GM18517 (cell line): ENCODE results near the gene SHISAL2A.

Experiments used
- ATAC-seq: cut with Tn5 transposase; IDR thresholded peaks from one replicate; pipeline ENCODE4 v1.9.1; 2021; ENCODE audit warnings: mild to moderate bottlenecking, moderate library complexity; ENCODE audit not compliant: unreplicated experiment

The SHISAL2A gene

DNA sequence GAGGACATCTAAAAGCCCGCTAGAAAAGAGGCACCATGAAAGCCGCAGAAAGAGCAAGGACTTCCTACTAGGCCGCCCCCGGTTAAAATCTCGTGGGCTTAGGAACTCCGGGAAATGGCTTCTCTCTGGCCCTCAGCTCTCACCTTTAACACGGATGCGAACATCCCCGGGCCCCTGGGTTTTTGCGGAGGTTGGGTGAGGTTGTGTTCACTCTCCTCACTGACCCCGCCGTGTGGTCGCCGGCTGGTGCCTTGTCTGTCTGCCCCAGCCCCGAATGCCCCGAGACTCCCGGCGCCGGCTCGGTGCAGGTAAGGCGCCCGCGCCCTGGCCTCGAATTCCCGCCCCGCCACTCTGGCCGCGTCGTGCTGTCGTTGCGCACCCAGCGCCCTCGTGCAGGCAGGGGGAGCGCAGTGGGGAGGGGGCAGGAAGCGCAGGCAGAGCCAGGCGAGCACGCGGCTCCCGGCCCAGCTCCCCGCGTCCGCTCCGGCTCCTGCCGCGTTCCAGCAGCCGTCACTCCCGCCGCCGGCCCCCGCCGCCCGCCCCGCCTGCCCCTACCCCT, at the start of gene SHISAL2A:
TSS of gene SHISAL2A (plus strand) at position 437 of the 559 bp plus-strand sequence. CDS start 326 bp downstream, outside the sequence.
- ATAC-seq, result no peak

DNA sequence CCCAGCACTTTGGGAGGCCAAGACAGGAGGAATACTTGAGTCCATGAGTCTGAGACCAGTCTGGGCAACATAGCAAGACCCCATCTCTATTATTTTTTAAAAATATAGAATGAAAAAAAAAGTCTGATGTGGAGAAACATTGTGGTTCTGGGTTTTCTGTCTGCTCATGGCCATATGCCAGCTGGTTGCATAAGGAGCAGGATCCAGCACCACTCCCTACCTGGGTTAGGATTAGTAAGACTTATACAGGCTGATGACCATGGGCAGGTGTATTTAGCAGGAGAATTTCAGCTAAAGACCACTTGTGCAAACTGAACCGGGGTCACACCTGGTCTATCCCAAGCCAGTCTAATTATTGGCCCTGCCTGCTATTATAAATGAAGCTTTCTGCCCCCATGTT, 47.5 kb upstream of the SHISAL2A start:
- ATAC-seq, result no peak

DNA sequence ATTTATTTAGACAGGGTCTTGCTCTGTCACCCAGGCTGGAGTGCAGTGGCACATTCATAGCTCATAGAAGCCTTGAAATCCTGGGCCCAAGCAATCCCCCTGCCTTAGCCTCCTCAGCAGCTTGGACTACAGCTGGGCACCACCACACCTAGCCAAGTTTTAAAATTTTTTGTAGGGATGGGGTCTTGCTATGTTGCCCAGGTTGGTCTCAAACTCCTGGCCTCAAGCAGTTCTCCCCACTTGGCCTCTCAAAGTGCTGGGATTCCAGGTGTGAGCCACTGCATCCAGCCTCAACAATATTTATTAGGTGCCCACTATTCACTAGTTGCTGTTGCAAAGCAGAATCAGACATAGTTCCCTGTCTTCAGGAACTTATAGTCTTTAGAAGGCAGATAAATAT, 44.9 kb upstream of the SHISAL2A start:
- no peak for ATAC-seq

GRCh38 chr1:52588535-52588934, 44.4 kb upstream of the SHISAL2A start:
- no peak for ATAC-seq

GRCh38 chr1:52590266-52590665, 42.7 kb upstream of the SHISAL2A start:
- no peak for ATAC-seq

- no peak for ATAC-seq
These were observed 40.2 kb upstream of the SHISAL2A start for GRCh38 chr1:52592637-52593323.

GRCh38 chr1:52593495-52593894, 39.5 kb upstream of the SHISAL2A start:
- no peak for ATAC-seq

- no peak for ATAC-seq
These were observed 37.9 kb upstream of the SHISAL2A start for GRCh38 chr1:52595061-52595460.

- ATAC-seq, result no peak
These were observed 35.1 kb upstream of the SHISAL2A start for GRCh38 chr1:52597912-52598311.

DNA sequence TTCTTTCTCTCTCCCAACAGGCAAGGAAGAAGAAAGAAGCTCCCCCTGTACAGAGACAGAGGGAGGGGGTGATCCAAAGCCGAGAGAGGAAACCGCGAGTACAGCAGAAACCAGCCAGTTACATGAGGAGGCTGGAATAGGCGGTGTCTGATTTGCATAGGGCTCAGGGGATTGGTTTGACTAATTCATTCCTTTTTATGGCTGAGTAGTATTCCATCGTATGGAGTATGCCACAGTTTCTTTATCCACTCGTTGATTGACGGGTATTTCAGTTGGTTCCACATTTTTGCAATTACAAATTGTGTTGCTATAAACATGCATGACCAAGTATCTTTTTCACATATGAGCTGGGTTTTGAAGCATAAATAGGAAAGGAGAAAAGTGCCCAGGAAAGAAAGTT, 34.2 kb upstream of the SHISAL2A start:
- no peak for ATAC-seq

- no peak for ATAC-seq
These were observed 33.7 kb upstream of the SHISAL2A start for GRCh38 chr1:52599236-52599635.

- no peak for ATAC-seq
These were observed 32.3 kb upstream of the SHISAL2A start for GRCh38 chr1:52600533-52601179.

- ATAC-seq, result no peak
These were observed 31.4 kb upstream of the SHISAL2A start for GRCh38 chr1:52601519-52601918.

DNA sequence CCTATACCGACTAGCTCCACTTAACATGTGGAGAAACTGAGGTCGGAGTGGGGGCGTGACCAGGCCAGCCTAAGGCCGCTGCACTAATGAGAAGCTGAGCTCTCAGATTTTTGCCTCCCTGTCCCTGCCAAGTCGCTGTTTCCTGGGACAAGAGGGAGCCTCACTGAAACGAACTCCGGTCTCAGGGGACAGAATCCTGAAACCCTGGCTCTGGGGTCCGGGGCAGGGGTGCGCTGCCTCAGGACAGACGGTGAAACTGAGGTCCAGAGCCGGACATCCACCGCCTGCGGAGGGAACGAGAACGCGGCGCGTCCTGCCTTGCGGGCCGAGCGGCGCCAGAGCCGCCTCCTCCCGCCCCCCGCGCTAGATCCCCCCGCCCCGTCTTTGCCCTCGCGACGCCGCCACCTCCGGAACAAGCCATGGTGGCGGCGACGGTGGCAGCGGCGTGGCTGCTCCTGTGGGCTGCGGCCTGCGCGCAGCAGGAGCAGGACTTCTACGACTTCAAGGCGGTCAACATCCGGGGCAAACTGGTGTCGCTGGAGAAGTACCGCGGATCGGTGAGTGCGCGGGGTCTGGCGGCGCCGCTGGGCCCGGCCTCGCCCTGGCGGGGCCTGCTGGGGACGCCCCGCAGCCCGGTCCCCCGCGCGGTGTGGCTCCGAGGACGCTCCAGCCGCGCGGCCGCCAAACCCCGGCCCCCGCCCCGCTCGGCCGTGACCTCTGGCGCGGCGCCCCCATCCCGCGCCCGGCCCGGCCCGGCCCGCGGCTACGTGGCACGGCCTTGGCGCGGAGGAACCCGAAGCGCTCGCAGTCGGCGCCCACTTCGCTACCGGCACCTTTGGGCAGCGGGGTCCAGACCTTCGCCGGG, 30.7 kb upstream of the SHISAL2A start, which contains the start of gene GPX7:
TSS of gene GPX7 (plus strand) at position 381 of the 865 bp plus-strand sequence. CDS start at position 420, 39 bp downstream.
- ATAC-seq, result no peak

GRCh38 chr1:52602856-52603600, 29.9 kb upstream of the SHISAL2A start:
- ATAC-seq, result no peak

GRCh38 chr1:52603630-52604029, 29.3 kb upstream of the SHISAL2A start:
- no peak for ATAC-seq

DNA sequence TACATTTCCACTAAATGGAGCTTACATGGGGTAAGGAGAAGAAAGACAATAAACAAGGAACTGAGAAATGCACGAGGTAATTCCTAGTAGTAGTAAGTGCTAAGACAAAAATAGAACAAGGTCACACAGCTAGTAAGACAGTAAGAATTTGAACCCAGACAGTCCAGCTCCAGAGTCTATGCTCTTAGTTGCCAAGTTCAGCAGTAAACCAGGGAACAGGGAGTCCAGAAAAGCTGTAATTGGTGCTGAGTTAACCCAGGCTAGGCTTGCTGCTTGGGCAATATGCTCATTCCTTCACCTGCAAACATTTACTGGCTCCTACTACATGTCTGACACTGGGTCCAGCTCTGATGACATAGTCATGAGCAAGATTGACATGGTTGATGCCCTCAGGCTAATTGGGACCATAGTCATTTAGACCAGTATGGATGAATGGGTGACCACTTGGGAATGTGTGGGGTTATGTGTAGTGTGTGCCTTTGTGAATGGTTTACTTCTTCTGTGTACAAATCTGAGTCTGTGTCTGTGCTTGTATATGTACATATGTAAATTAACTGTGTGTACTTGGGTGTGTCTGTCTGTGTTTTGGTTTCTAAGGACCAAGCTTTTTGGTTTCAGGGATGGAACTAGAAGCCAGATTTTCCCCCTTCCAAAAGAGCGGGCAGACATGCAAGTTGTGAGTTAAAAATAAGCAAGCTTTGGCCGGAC, 28.8 kb upstream of the SHISAL2A start:
- ATAC-seq, result no peak

DNA sequence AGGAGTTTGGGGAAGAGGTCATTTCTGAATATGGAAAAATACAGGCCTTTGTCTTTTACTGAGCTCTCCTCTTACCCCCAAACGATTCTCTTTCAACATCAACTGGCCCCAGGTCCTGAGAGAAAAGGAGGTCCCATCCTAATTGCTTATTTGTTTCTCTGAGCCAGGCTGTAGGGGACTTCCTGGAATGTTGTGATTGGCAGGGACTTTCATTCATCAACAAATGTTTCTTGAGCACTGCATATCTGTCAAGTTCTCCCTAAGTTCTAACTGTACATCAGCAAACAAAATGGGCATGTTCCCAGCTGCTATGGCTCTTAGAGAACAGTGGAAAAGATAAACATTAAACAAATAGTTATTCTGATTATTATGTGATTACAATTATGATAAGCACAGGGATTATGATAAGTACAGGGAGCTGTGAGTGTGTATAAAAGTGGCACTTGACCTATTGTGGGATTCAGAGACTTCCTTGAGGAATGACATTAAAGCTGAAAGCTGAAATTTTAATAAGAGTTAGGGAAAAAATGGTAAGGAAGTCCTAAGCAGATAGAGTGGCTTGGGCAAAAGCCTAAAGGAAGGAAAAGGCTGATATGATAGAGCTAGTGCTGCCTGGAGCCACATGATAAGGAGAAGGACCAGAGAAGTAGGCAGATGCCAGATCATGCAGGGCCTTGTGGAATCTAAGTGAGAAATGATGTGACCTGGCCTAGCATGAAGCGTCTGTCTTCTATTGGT, 19.2 kb upstream of the SHISAL2A start:
- no peak for ATAC-seq

- ATAC-seq, result no peak
These were observed 18.3 kb upstream of the SHISAL2A start for GRCh38 chr1:52614671-52615070.
